GM19397 (cell line): ENCODE data around the gene OR6X1.
"Not testable (repeated sequence)": the region's sequence is repeated elsewhere in the genome, so short reads cannot be mapped to it uniquely, and the experiment has no call there.

ENCODE experiments used
- ATAC-seq: cut with Tn5 transposase; IDR thresholded peaks from one replicate; pipeline ENCODE4 v1.9.1; 2021; ENCODE audit warnings: mild to moderate bottlenecking, moderate library complexity; ENCODE audit not compliant: unreplicated experiment

The OR6X1 gene

DNA sequence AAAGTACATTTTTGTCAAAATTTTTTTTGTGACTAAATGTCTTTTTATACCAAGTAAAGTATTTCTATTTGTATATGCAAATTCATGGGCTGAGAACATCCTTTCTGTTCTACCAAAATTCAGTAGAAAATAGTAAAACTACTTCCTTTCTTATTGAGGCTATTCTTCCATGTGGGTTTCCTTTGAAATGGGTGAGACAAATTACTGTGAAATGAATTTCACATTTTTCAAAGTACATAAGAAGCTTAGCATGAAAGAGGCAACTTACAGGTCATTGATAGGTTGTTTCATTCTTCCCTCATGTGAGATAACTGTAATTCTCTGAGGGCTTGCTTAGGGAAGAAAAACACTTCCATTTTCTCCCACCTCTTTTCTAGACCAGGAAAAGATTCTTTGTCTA, 1.0 kb upstream of the OR6X1 start:
- no peak for ATAC-seq

DNA sequence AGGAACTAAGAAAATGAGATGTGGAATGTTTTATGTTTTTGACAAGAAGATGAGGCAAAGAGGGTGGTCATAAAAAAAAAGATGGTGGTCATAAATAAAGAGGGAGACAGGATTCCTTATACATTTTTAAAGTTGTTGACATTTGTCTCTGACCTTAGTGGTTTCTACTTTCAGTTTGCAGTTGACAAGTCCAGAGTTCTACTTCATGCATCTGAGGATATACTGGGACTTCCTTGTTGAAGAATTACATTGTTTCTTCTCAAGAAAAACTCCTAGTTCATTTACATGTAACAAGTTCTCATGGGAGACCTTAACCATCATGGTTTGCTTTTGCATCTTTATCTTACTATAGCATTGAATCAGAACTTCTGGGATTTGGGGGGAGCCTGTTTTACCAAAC, 1.2 kb downstream of the OR6X1 start:
- no peak for ATAC-seq

GRCh38 chr11:123751781-123752180, 2.5 kb downstream of the OR6X1 start:
- ATAC-seq, result no peak

DNA sequence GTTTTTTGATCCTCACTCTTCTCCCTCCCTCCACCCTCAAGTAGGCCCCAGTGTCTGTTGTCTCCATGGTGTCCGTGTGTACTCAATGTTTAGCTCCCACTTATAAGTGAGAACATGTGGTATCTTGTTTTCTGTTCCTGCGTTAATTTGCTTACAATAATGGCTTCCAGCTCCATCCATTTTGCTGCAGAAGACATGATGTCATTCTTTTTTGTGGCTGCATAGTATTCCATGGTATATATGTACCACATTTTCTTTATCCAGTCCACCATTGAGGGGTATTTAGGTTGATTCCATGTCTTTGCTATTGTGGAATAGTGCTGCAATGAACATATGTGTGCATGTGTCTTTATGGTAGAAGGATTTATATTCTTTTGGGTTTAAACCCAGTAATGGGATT, 6.0 kb downstream of the OR6X1 start:
- not testable (repeated sequence) for ATAC-seq

- ATAC-seq, result no peak
Observed at GRCh38 chr11:123745764-123746451, 8.4 kb downstream of the OR6X1 start.

GRCh38 chr11:123742724-123743120, 11.6 kb downstream of the OR6X1 start:
- no peak for ATAC-seq

DNA sequence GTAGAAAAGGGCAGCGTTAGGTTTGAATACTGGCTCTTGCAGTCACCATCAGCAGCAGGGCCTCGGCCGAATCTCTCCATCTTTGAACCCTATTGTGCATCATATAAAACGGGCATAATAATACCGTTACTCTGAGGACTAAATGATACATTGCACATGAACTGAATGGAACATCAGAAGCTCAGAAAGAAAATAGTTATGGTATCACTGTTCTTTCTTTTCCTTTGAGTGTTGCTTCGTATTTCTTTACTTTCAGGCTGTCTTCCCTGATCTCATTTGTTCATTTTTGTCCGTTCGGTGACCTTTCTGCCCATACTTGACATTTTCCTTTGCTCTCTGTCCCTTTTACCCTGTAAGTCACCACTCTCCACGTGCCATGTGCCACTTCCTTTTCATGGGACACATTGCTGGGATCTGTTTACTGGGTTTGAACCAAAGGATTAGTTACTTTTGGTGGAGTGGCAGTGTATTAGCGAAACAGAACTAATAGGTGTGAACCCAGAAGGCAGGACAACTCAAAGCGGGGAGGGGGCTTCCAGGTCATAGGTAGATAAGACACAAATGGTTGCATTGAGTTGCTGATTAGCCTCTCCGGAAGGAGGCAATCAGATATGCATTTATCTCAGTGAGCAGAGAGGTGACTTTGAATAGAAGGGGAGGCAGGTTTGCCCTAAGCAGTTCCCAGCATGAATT, 12.1 kb downstream of the OR6X1 start:
- ATAC-seq, result no peak

- ATAC-seq, result peak; percentile 99
Observed at GRCh38 chr11:123741159-123742030, 12.9 kb downstream of the OR6X1 start, which contains the start of gene ZNF202. Gene ZNF202 (minus strand): TSS chr11:123741660. CDS start chr11:123730888, 10,772 bp downstream.

GRCh38 chr11:123740787-123741158, 13.5 kb downstream of the OR6X1 start:
- no peak for ATAC-seq

- no peak for ATAC-seq
Observed at GRCh38 chr11:123738374-123738773, 15.9 kb downstream of the OR6X1 start.

DNA sequence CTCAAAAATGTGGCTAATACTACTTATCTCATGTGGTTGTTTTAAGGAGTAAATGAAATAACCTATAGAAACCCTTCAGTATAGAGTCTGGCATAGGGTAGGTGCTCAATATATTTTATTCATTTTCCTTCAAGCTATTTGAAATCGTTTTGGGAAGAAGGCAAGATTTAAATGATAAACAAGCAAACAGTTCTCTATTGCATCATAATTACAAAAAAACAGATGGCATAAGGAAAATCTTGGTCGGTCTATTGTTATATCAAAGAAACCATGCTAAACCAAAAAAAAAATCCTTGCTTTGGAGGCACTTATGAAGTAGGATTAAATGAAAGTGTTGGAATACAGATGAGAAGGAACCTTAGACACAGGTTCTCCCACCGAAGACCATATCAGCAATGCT, 17.5 kb downstream of the OR6X1 start:
- ATAC-seq, result no peak

DNA sequence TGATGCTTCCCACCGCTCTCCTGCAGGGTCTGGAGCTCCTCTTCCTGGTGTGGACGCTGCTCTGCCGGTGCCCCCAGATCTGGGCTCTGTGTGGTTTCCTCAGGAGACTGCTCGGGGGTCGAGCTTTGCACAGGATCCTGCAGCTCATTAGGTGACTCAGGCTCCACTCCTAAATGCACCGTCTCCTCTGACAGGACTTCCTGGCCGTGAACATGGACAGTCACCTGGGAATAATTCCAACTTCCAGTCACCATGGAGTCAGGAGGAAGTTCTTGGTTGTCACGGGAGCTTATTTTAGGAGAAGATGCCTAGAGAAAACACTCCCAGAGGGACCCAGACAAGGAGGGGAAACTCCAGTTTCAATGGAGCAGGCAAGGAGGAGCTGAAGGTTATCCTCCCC, 24.7 kb downstream of the OR6X1 start:
- no peak for ATAC-seq

- no peak for ATAC-seq
Observed at GRCh38 chr11:123725995-123726655, 28.2 kb downstream of the OR6X1 start.

DNA sequence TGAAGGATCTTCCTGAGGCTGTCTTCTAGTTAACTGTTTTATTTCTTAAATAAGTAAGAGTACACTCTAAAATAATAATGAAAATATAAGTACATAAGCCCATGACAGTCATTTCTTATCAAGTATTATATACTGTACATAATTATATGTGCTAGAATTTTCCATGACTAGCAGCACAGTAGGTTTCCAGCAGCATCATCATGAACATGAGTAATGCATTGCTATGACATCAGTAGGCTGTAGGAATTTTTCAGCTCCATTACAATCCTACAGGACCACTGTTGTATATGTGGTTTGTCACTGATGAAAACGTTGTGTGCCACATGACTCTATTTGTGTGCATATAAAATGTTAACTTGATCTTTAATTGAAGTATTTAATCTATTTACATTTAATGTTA, 34.9 kb downstream of the OR6X1 start:
- no peak for ATAC-seq

DNA sequence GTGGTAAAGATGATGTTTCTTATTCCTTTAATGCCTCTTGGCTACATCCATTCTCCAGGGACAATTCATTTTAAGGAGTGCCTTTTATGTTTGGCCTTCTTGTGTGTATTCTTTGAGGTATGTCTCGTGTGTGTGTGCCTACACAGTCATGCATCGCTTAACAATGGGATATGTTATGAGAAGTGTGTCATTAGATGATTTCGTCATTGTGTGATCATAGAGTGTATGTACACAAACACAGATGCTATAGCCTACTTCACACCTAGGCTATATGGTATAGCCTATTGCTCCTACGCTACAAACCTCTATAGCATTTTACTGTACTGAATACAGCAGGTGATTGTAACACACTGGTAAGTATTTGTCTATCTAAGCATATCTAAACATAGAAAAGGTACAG, 35.8 kb downstream of the OR6X1 start:
- no peak for ATAC-seq

DNA sequence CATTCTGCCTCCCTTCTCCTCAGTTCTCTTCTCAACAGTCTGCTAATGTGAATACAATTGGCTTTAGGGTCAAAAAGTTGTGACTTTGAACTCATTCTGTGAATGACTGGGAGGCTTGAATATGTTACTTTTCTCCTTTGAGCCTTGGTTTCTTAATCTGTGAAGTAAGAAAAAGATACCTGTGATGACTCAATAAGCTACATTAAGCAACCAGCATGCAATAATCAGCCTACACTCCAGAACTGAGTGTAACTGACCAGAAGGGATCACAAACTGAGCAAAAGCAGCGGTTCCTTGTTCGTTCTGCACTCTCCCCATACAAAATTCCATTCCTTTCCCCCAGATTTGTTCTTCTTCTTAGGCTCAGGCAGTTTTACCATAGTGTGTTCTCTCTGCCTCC, 36.3 kb downstream of the OR6X1 start:
- no peak for ATAC-seq

DNA sequence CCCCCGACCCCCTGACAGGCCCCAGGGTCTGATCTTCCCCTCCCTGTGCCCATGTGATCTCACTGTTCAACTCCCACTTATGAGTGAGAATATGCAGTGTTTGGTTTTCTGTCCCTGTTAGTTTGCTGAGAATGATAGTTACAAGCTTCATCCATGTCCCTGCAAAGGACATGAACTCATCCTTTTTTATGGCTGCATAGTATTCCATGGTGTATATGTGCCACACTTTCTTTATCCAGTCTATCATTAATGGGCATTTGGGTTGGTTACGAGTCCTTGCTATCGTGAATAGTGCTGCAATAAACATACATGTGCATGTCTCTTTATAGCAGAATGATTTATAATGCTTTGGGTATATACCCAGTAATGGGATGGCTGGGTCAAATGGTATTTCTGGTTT, 41.7 kb downstream of the OR6X1 start:
- not testable (repeated sequence) for ATAC-seq

DNA sequence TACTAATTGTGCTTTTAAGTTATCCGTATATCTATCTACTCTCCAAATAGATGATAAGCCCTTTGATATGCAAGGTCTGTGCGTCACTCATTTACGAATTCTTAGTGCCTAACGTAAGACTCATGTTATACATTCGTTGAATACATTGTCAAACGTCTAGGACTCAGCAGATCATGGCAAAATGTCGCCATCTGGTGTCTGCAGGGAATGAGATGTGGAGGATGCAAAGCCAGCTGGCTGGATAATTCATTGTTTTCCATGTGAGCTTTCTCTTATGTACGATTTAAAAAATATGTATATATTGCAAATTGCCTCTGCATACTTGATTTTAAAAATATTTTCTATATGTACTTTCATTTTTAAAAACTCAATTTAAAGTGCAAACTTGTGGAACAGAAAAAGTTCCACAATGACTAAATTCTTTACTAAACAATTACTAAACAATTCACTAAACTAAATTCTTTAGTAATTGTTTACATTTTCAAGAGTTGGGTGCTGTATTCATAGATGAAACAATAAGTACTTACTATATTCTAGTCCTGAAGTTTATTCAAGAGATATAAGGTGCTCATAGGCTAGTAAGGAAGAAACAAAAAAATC, 46.6 kb downstream of the OR6X1 start:
- no peak for ATAC-seq

DNA sequence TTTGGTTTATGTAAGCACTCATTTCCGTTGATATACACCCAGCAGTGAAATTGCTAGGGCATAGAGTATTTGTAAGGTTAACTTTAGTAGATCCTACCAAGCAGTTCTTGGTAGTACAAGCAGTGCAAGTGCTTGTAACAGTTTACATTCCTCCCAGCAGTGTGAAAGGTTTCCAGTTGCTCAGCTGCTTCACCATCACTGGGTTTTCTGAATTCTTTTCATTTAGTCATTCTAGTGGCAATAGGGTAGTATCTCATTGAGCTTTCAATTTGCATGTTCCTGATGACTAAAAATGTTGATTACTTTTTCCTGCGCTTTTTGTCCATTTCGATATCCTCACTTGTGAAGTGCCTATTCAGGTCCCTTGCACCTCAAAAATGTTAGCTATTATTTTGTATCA, 47.1 kb downstream of the OR6X1 start:
- ATAC-seq, result no peak

DNA sequence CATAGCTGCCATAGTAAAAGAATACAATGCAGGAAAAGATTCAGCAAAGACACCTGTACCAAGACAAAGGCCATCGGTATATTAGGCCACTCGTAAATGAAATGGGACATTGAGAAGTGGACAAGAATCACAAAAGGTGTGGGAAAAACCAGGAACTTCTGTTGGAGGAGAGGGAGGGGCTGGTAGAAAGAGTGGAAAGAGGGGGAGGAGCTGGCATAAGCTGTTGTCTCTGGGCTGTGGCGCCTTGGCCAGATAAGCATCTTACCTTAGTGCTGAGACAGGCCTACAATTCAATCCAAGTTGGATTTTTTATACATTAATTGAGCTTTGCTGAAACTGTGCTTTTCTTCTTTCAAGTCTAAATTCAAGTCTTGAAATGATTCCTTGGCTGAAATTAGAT, 50.0 kb downstream of the OR6X1 start:
- no peak for ATAC-seq
